ENCODE data around the gene HHIPL1.
A peak's percentile ranks its signal among the peaks of the same experiment; 100 is the strongest.

HHIPL1 gene

GRCh38 chr14:99644723-99645544 is at the start of gene HHIPL1:
TSS of gene HHIPL1 (plus strand) at chr14:99645129. CDS start at chr14:99645208, 79 bp downstream.
- DNase-seq = no peak

- no peak for DNase-seq
Measured at GRCh38 chr14:99595524-99595923, 49.4 kb upstream of the HHIPL1 start.

- no peak for DNase-seq
Measured at GRCh38 chr14:99596071-99596627, 48.8 kb upstream of the HHIPL1 start.

- DNase-seq = no peak
Measured at GRCh38 chr14:99596772-99597171, 48.2 kb upstream of the HHIPL1 start.

- DNase-seq = no peak
Measured at GRCh38 chr14:99597911-99598600, 46.9 kb upstream of the HHIPL1 start.

GRCh38 chr14:99598774-99599173 is 46.2 kb upstream of the HHIPL1 start:
- DNase-seq = no peak

GRCh38 chr14:99599393-99599792 is 45.5 kb upstream of the HHIPL1 start:
- no peak for DNase-seq

GRCh38 chr14:99600232-99600888 is 44.6 kb upstream of the HHIPL1 start:
- DNase-seq = no peak

- no peak for DNase-seq
Measured at GRCh38 chr14:99601361-99601831, 43.5 kb upstream of the HHIPL1 start.

- DNase-seq = no peak
Measured at GRCh38 chr14:99602054-99602787, 42.7 kb upstream of the HHIPL1 start.

- no peak for DNase-seq
Measured at GRCh38 chr14:99602788-99603415, 42.0 kb upstream of the HHIPL1 start.

GRCh38 chr14:99603471-99604277 is 41.3 kb upstream of the HHIPL1 start, which contains the start of gene CCDC85C:
TSS of gene CCDC85C (minus strand) at chr14:99604207. CDS start at chr14:99603959, 248 bp downstream.
- peak; percentile 53 for DNase-seq

- peak; percentile 92 for DNase-seq
Measured at GRCh38 chr14:99604278-99604765, 40.6 kb upstream of the HHIPL1 start.

GRCh38 chr14:99604766-99605298 is 40.1 kb upstream of the HHIPL1 start:
- DNase-seq = no peak

- DNase-seq = peak; percentile 80
Measured at GRCh38 chr14:99605299-99605961, 39.5 kb upstream of the HHIPL1 start.

- no peak for DNase-seq
Measured at GRCh38 chr14:99606359-99606758, 38.6 kb upstream of the HHIPL1 start.

GRCh38 chr14:99608591-99608990 is 36.3 kb upstream of the HHIPL1 start:
- no peak for DNase-seq

- DNase-seq = no peak
Measured at GRCh38 chr14:99609245-99610170, 35.4 kb upstream of the HHIPL1 start.

GRCh38 chr14:99611646-99612045 is 33.3 kb upstream of the HHIPL1 start:
- no peak for DNase-seq
